Ascending aorta (tissue), 2 donors: Measurements from ENCODE around the gene FBP2. TPM values are rescaled to one million over a fixed set of nuclear protein-coding genes. Genes with fewer than 3 reads are reported as not detected.

Experiments used
- DNase-seq, 2 donors: peaks; one replicate each; pipeline ENCODE4 v3.0.0-alpha.2; 2019; ENCODE audit warnings: low spot score in 2 of 2
- H3K27ac ChIP-seq, 2 donors: fragments of 200-600 bp; sonication (generic); one replicate each; pipeline ENCODE4 v1.5.1; 2016 to 2017; ENCODE audit warnings: mild to moderate bottlenecking in 1 of 2
- H3K27me3 ChIP-seq: fragments of 200-600 bp; sonication (generic); one replicate; pipeline ENCODE4 v1.5.1; 2017
- H3K36me3 ChIP-seq, 2 donors: fragments of 200-600 bp; sonication (generic); one replicate each; pipeline ENCODE4 v1.5.1; 2016
- H3K4me1 ChIP-seq, 2 donors: fragments of 200-600 bp; sonication (generic); one replicate each; pipeline ENCODE4 v1.5.1; 2016 to 2017; ENCODE audit warnings: mild to moderate bottlenecking in 1 of 2
- H3K4me3 ChIP-seq, 2 donors: fragments of 200-600 bp; sonication (generic); one replicate each; pipeline ENCODE4 v1.5.1; 2016 to 2017; ENCODE audit warnings: mild to moderate bottlenecking in 1 of 2
- H3K9me3 ChIP-seq, 2 donors: fragments of 200-600 bp; sonication (generic); one replicate each; pipeline ENCODE4 v1.5.1; 2016
- CTCF ChIP-seq, 3 experiments: fragments of 200-600 bp in 2 of 3; fragments of 450-650 bp in 1 of 3; sonication (generic) in 2 of 3; IDR thresholded peaks; one replicate each; pipeline ENCODE4 v1.5.1; 2016 to 2019; ENCODE audit warnings: antibody characterized with exemption in 3 of 3, mild to moderate bottlenecking in 1 of 3, moderate library complexity in 1 of 3
- intact Hi-C: fragments of 100-400 bp; cut with DNase I; formaldehyde crosslinking; loops from one replicate; pipeline ENCODE4 v1.15.1; 2023
- total RNA-seq: library from RNA; depleted of rRNA; stranded (reverse); fragments of >200 nt; gene quantifications from one replicate; pipeline ENCODE4 v1.1.0, GENCODE V29; 2016

Gene FBP2
- total RNA-seq, 1 donor from 2014 or later: not detected

- H3K4me1 ChIP-seq: no peaks in the 10 kb centered on the region
- intact Hi-C loops: no loop called here
- no peaks in the 10 kb centered on the region for H3K27me3 ChIP-seq
- H3K27ac ChIP-seq: no peak overlapping the region
- no peaks in the 10 kb centered on the region for H3K9me3 ChIP-seq
- DNase-seq: no peak
- TF ChIP-seq CTCF (IDR thresholded peaks at IDR 0.05): no peak
- H3K36me3 ChIP-seq: no peaks in the 10 kb centered on the region
- H3K4me3 ChIP-seq: no peak overlapping the region
Measured at GRCh38 chr9:94528886-94529285, 64.7 kb downstream of the FBP2 start.

GRCh38 chr9:94526951-94527350 is 66.7 kb downstream of the FBP2 start:
- no peaks in the 10 kb centered on the region for H3K9me3 ChIP-seq
- intact Hi-C loops: no loop called here
- TF ChIP-seq CTCF (IDR thresholded peaks at IDR 0.05): no peak
- H3K27me3 ChIP-seq: no peaks in the 10 kb centered on the region
- no peaks in the 10 kb centered on the region for H3K4me1 ChIP-seq
- no peak overlapping the region for H3K27ac ChIP-seq
- no peak for DNase-seq
- no peak overlapping the region for H3K4me3 ChIP-seq
- no peaks in the 10 kb centered on the region for H3K36me3 ChIP-seq

GRCh38 chr9:94526271-94526670 is 67.4 kb downstream of the FBP2 start:
- H3K4me1 ChIP-seq: no peaks in the 10 kb centered on the region
- H3K27me3 ChIP-seq: no peaks in the 10 kb centered on the region
- H3K9me3 ChIP-seq: no peaks in the 10 kb centered on the region
- no peak overlapping the region for H3K27ac ChIP-seq
- no peak for TF ChIP-seq CTCF (IDR thresholded peaks at IDR 0.05)
- intact Hi-C loops: no loop called here
- H3K36me3 ChIP-seq: no peaks in the 10 kb centered on the region
- H3K4me3 ChIP-seq: no peak overlapping the region
- no peak for DNase-seq

- Histone ChIP-seq H3K27me3 (no peaks in the 10 kb centered on the region), H3K4me1 (no peaks in the 10 kb centered on the region), H3K9me3 (no peaks in the 10 kb centered on the region), H3K27ac (no peak overlapping the region), H3K36me3 (no peaks in the 10 kb centered on the region), H3K4me3 (no peak overlapping the region)
- TF ChIP-seq CTCF (IDR thresholded peaks at IDR 0.05): no peak
- intact Hi-C loops: no loop called here
- DNase-seq: no peak
Measured at GRCh38 chr9:94525396-94526035, 68.1 kb downstream of the FBP2 start.

GRCh38 chr9:94517254-94517653 is 76.4 kb downstream of the FBP2 start:
- no peak overlapping the region for H3K27ac ChIP-seq
- intact Hi-C loops: no loop called here
- H3K9me3 ChIP-seq: no peaks in the 10 kb centered on the region
- TF ChIP-seq CTCF (IDR thresholded peaks at IDR 0.05): no peak
- no peaks in the 10 kb centered on the region for H3K27me3 ChIP-seq
- no peaks in the 10 kb centered on the region for H3K4me1 ChIP-seq
- no peaks in the 10 kb centered on the region for H3K36me3 ChIP-seq
- H3K4me3 ChIP-seq: no peak overlapping the region
- DNase-seq: no peak

- H3K27me3 ChIP-seq: no peaks in the 10 kb centered on the region
- H3K4me1 ChIP-seq: no peaks in the 10 kb centered on the region
- no peaks in the 10 kb centered on the region for H3K36me3 ChIP-seq
- no peak for TF ChIP-seq CTCF (IDR thresholded peaks at IDR 0.05)
- intact Hi-C loops: no loop called here
- no peak for DNase-seq
- H3K4me3 ChIP-seq: no peak overlapping the region
- H3K9me3 ChIP-seq: no peaks in the 10 kb centered on the region
- no peak overlapping the region for H3K27ac ChIP-seq
Measured at GRCh38 chr9:94514722-94515121, 78.9 kb downstream of the FBP2 start.
